WTC11 (cell line): ENCODE data around the gene MACF1. TPM values are rescaled to one million over a fixed set of nuclear protein-coding genes. Genes with fewer than 3 reads are reported as not detected.

Experiments used
- ATAC-seq: fragments of 200-7000 bp; cut with Tn5 transposase; 2 replicates; pipeline ENCODE4 v1.10.0; 2021; ENCODE audit warnings: mild to moderate bottlenecking, moderate library complexity
- CTCF ChIA-PET: fragments of 300-600 bp; sonication (Branson Sonifier 250); formaldehyde crosslinking; loops from one replicate; lab custom pipeline; 2021; ENCODE audit warnings: antibody characterized with exemption; lab: Charles Lee
- POLR2A ChIA-PET: fragments of 350-600 bp; sonication (Branson Sonifier 250); formaldehyde crosslinking; loops from one replicate; lab custom pipeline; 2021; ENCODE audit warnings: antibody characterized with exemption; lab: Charles Lee
- DNase-seq: peaks from one replicate; pipeline ENCODE4 v3.0.0; 2021; ENCODE audit warnings: low spot score
- H3K27ac Mint-ChIP-seq: 2 replicates; pipeline ENCODE4 v1.8.0; 2021; ENCODE audit warnings: mixed read lengths
- H3K27me3 Mint-ChIP-seq: 2 replicates; pipeline ENCODE4 v1.8.0; 2021; ENCODE audit warnings: low read depth, mild to moderate bottlenecking, moderate library complexity, mixed read lengths
- H3K36me3 Mint-ChIP-seq: 2 replicates; pipeline ENCODE4 v1.8.0; 2021; ENCODE audit warnings: mixed read lengths
- H3K4me1 Mint-ChIP-seq: 2 replicates; pipeline ENCODE4 v1.8.0; 2022; ENCODE audit warnings: mixed read lengths
- H3K4me3 Mint-ChIP-seq: 2 replicates; pipeline ENCODE4 v1.8.0; 2021; ENCODE audit warnings: mild to moderate bottlenecking, moderate library complexity, mixed read lengths
- H3K9me3 Mint-ChIP-seq: 2 replicates; pipeline ENCODE4 v1.8.0; 2021; ENCODE audit warnings: mixed read lengths
- CBFB ChIP-seq: sonication (generic); formaldehyde crosslinking; IDR thresholded peaks from 2 replicates; pipeline ENCODE4 v1.8.1; 2022; ENCODE audit warnings: mild to moderate bottlenecking, low read depth, missing genetic modification reagents
- ELF4 ChIP-seq: sonication (generic); formaldehyde crosslinking; IDR thresholded peaks from 2 replicates; pipeline ENCODE4 v1.8.1; 2022; ENCODE audit warnings: low read depth, mild to moderate bottlenecking, moderate library complexity, missing genetic modification reagents
- FOXP1 ChIP-seq: sonication (generic); formaldehyde crosslinking; IDR thresholded peaks from 2 replicates; pipeline ENCODE4 v1.8.0; 2022; ENCODE audit warnings: missing genetic modification reagents, mild to moderate bottlenecking, moderate library complexity, borderline replicate concordance
- KAT7 ChIP-seq: sonication (generic); formaldehyde crosslinking; IDR thresholded peaks from 2 replicates; pipeline ENCODE4 v1.8.1; 2023; ENCODE audit warnings: missing genetic modification reagents, mild to moderate bottlenecking, borderline replicate concordance
- MLX ChIP-seq: sonication (generic); formaldehyde crosslinking; IDR thresholded peaks from 2 replicates; pipeline ENCODE4 v1.8.1; 2023; ENCODE audit warnings: mild to moderate bottlenecking, missing genetic modification reagents, moderate library complexity
- MXD4 ChIP-seq: fragments of 250-450 bp; sonication (Bioruptor Pico); IDR thresholded peaks from 2 replicates; pipeline ENCODE4 v1.8.0; 2021; ENCODE audit warnings: mild to moderate bottlenecking, moderate library complexity, borderline replicate concordance
- NR2C2 ChIP-seq: sonication (generic); formaldehyde crosslinking; IDR thresholded peaks from 2 replicates; pipeline ENCODE4 v1.8.0; 2022; ENCODE audit warnings: mild to moderate bottlenecking, missing genetic modification reagents
- RELA ChIP-seq: sonication (generic); formaldehyde crosslinking; IDR thresholded peaks from 2 replicates; pipeline ENCODE4 v1.8.1; 2022; ENCODE audit warnings: missing genetic modification reagents, mild to moderate bottlenecking, borderline replicate concordance
- USF1 ChIP-seq: sonication (generic); formaldehyde crosslinking; IDR thresholded peaks from 2 replicates; pipeline ENCODE4 v1.8.0; 2022; ENCODE audit warnings: mild to moderate bottlenecking, missing genetic modification reagents
- ZBTB43 ChIP-seq: sonication (generic); formaldehyde crosslinking; IDR thresholded peaks from 2 replicates; pipeline ENCODE4 v1.8.1; 2023; ENCODE audit warnings: mild to moderate bottlenecking, missing genetic modification reagents
- ZNF263 ChIP-seq: sonication (generic); formaldehyde crosslinking; IDR thresholded peaks from 2 replicates; pipeline ENCODE4 v1.8.1; 2022; ENCODE audit warnings: low read depth, mild to moderate bottlenecking, moderate library complexity, missing genetic modification reagents
- ZNF396 ChIP-seq: fragments of 250-450 bp; sonication (Bioruptor Pico); IDR thresholded peaks from 2 replicates; pipeline ENCODE4 v1.8.0; 2021; ENCODE audit warnings: mild to moderate bottlenecking, moderate library complexity, borderline replicate concordance
- ZNF416 ChIP-seq: fragments of 250-450 bp; sonication (Bioruptor Pico); IDR thresholded peaks from 2 replicates; pipeline ENCODE4 v1.9.0; 2021; ENCODE audit warnings: mild to moderate bottlenecking, inconsistent platforms
- total RNA-seq: library from RNA; stranded (reverse); gene quantifications from 3 replicates; pipeline ENCODE4 v1.2.3, GENCODE V29; 2021
- TF ChIP-seq, protein P1 (sequence below): sonication (generic); formaldehyde crosslinking; IDR thresholded peaks from 2 replicates; pipeline ENCODE4 v1.8.1; 2022; ENCODE audit warnings: missing genetic modification reagents, borderline replicate concordance
- TF ChIP-seq, protein P2 (sequence below): sonication (generic); formaldehyde crosslinking; conservative IDR thresholded peaks from 2 replicates; pipeline ENCODE4 v1.8.1; 2023; ENCODE audit warnings: mild to moderate bottlenecking, low read depth, missing genetic modification reagents, moderate library complexity
- TF ChIP-seq, protein P3 (sequence below): sonication (generic); formaldehyde crosslinking; IDR thresholded peaks from 2 replicates; pipeline ENCODE4 v1.8.1; 2023; ENCODE audit warnings: mild to moderate bottlenecking, missing genetic modification reagents
- TF ChIP-seq, protein P4 (sequence below): sonication (generic); formaldehyde crosslinking; IDR thresholded peaks from 2 replicates; pipeline ENCODE4 v1.8.0; 2022; ENCODE audit warnings: mild to moderate bottlenecking, missing genetic modification reagents
- TF ChIP-seq, protein P5 (sequence below): fragments of 250-450 bp; sonication (Bioruptor Pico); IDR thresholded peaks from 2 replicates; pipeline ENCODE4 v1.8.0; 2021; ENCODE audit warnings: mild to moderate bottlenecking

The MACF1 gene
- total RNA-seq, 1 experiment from 2014 or later, result 327 TPM

DNA sequence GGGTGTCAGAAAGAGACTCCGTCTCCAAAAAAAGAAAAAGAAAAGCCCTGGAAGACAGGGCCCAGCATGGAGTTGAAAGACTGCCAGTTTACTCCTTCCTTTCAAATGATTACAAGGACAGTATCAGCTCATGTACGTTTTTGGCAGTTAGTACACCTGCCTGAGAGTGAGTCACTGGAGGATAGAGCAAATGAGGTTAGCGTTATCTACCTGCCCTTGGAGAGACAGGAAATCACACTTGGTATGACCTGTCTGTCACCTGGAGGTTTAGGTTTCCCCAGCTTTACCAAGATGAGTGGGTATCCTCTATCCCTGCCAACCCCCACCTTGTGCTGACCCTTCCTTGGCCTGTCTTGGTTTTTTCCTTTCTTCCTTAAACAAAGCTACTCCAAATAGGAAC is 190.1 kb downstream of the MACF1 start:
- DNase-seq (no peak), ATAC-seq (no peak)
- peaks cover 70% of the 10 kb centered on the region for H3K4me1 Mint-ChIP-seq
- CTCF ChIA-PET, result interaction anchor here (1.0 to 2.5 kb wide), 4 partner anchors 13 to 144 kb away, joined by 3 to 9 read pairs (median 5); no protein-coding TSS in a partner anchor
- H3K36me3 Mint-ChIP-seq, result peaks cover 11% of the 10 kb centered on the region
- H3K9me3 Mint-ChIP-seq, result no peaks in the 10 kb centered on the region
- H3K27ac Mint-ChIP-seq, result no peak overlapping the region
- no peak overlapping the region for H3K4me3 Mint-ChIP-seq
- TF ChIP-seq MXD4 (CRISPR knock-in tag) (no peak), KAT7 (CRISPR knock-in tag) (no peak), RELA (CRISPR knock-in tag) (no peak), USF1 (CRISPR knock-in tag) (no peak), CBFB (CRISPR knock-in tag) (no peak), ZBTB43 (CRISPR knock-in tag) (no peak), MLX (CRISPR knock-in tag) (no peak)
- TF ChIP-seq, protein P1, sequence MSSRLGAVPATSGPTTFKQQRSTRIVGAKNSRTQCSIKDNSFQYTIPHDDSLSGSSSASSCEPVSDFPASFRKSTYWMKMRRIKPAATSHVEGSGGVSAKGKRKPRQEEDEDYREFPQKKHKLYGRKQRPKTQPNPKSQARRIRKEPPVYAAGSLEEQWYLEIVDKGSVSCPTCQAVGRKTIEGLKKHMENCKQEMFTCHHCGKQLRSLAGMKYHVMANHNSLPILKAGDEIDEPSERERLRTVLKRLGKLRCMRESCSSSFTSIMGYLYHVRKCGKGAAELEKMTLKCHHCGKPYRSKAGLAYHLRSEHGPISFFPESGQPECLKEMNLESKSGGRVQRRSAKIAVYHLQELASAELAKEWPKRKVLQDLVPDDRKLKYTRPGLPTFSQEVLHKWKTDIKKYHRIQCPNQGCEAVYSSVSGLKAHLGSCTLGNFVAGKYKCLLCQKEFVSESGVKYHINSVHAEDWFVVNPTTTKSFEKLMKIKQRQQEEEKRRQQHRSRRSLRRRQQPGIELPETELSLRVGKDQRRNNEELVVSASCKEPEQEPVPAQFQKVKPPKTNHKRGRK (CRISPR knock-in tag), result no peak
- TF ChIP-seq, protein P2, sequence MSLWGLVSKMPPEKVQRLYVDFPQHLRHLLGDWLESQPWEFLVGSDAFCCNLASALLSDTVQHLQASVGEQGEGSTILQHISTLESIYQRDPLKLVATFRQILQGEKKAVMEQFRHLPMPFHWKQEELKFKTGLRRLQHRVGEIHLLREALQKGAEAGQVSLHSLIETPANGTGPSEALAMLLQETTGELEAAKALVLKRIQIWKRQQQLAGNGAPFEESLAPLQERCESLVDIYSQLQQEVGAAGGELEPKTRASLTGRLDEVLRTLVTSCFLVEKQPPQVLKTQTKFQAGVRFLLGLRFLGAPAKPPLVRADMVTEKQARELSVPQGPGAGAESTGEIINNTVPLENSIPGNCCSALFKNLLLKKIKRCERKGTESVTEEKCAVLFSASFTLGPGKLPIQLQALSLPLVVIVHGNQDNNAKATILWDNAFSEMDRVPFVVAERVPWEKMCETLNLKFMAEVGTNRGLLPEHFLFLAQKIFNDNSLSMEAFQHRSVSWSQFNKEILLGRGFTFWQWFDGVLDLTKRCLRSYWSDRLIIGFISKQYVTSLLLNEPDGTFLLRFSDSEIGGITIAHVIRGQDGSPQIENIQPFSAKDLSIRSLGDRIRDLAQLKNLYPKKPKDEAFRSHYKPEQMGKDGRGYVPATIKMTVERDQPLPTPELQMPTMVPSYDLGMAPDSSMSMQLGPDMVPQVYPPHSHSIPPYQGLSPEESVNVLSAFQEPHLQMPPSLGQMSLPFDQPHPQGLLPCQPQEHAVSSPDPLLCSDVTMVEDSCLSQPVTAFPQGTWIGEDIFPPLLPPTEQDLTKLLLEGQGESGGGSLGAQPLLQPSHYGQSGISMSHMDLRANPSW (CRISPR knock-in tag), result no peak
- POLR2A ChIA-PET, result no interaction called here
- no peaks in the 10 kb centered on the region for H3K27me3 Mint-ChIP-seq

DNA sequence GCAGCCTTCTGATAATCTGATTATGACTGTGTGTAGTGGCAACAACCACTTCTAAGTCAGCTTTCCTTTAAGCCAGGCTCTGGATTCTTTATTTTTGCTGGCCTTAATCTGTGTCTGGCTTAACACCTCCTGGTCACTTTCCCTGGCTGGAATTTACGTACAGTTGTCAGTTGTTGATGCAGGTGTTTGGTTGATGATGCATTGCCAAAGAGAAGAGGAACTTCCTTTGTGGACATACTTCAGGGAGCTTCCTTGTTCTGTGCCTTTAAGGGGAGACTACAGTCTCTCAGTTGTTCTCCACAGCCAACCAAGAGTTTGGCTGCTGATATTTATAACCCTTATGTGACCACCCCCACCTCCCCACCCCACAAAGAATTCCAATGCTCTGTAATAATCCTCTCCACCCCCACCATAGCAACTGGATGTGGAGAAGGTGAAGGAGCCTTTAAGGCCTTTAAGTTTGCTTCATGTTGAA is 190.9 kb downstream of the MACF1 start:
- H3K36me3 Mint-ChIP-seq, result peaks cover 3% of the 10 kb centered on the region
- CTCF ChIA-PET, result interaction anchor here (1.0 to 2.5 kb wide), 5 partner anchors 12 to 297 kb away, joined by 3 to 9 read pairs (median 4); no protein-coding TSS in a partner anchor
- TF ChIP-seq FOXP1 (CRISPR knock-in tag) (no peak), NR2C2 (CRISPR knock-in tag) (no peak), ZNF263 (CRISPR knock-in tag) (no peak), ZNF396 (CRISPR knock-in tag) (no peak), ZNF416 (no peak), ELF4 (CRISPR knock-in tag) (no peak)
- TF ChIP-seq, protein P3, sequence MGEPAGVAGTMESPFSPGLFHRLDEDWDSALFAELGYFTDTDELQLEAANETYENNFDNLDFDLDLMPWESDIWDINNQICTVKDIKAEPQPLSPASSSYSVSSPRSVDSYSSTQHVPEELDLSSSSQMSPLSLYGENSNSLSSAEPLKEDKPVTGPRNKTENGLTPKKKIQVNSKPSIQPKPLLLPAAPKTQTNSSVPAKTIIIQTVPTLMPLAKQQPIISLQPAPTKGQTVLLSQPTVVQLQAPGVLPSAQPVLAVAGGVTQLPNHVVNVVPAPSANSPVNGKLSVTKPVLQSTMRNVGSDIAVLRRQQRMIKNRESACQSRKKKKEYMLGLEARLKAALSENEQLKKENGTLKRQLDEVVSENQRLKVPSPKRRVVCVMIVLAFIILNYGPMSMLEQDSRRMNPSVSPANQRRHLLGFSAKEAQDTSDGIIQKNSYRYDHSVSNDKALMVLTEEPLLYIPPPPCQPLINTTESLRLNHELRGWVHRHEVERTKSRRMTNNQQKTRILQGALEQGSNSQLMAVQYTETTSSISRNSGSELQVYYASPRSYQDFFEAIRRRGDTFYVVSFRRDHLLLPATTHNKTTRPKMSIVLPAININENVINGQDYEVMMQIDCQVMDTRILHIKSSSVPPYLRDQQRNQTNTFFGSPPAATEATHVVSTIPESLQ (CRISPR knock-in tag), result no peak
- TF ChIP-seq, protein P4, sequence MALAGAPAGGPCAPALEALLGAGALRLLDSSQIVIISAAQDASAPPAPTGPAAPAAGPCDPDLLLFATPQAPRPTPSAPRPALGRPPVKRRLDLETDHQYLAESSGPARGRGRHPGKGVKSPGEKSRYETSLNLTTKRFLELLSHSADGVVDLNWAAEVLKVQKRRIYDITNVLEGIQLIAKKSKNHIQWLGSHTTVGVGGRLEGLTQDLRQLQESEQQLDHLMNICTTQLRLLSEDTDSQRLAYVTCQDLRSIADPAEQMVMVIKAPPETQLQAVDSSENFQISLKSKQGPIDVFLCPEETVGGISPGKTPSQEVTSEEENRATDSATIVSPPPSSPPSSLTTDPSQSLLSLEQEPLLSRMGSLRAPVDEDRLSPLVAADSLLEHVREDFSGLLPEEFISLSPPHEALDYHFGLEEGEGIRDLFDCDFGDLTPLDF (CRISPR knock-in tag), result no peak
- TF ChIP-seq, protein P5, sequence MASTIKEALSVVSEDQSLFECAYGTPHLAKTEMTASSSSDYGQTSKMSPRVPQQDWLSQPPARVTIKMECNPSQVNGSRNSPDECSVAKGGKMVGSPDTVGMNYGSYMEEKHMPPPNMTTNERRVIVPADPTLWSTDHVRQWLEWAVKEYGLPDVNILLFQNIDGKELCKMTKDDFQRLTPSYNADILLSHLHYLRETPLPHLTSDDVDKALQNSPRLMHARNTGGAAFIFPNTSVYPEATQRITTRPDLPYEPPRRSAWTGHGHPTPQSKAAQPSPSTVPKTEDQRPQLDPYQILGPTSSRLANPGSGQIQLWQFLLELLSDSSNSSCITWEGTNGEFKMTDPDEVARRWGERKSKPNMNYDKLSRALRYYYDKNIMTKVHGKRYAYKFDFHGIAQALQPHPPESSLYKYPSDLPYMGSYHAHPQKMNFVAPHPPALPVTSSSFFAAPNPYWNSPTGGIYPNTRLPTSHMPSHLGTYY (CRISPR knock-in tag), result no peak
- TF ChIP-seq, all 79 proteins: peak for 0
- Mint-ChIP-seq H3K27me3 (no peaks in the 10 kb centered on the region), H3K27ac (no peak overlapping the region), H3K9me3 (no peaks in the 10 kb centered on the region), H3K4me1 (peaks cover 70% of the 10 kb centered on the region), H3K4me3 (no peak overlapping the region)
- ATAC-seq (no peak), DNase-seq (no peak)
- POLR2A ChIA-PET, result interaction anchor here (0.6 kb wide), 1 partner anchor 240 kb away, joined by 3 read pairs; no protein-coding TSS in a partner anchor
